OCI-LY1 (cell line): ENCODE data around the gene HDAC11.

Experiments used
- H2AFZ ChIP-seq: fragments of 200-600 bp; sonication (generic), shearing (Covaris generic); 2 replicates; pipeline ENCODE4 v1.6.0; 2014; ENCODE audit warnings: antibody characterized with exemption, mild to moderate bottlenecking, low read length
- H3F3A ChIP-seq: fragments of 200-600 bp; sonication (generic), shearing (Covaris generic); 2 replicates; pipeline ENCODE4 v1.6.0; 2014; ENCODE audit warnings: mild to moderate bottlenecking, antibody characterized with exemption, low read length, moderate library complexity; ENCODE audit not compliant: insufficient read depth
- H3K27ac ChIP-seq: fragments of 200-600 bp; sonication (generic); 2 replicates; pipeline ENCODE4 v1.5.1; 2014; ENCODE audit warnings: low read length, mixed run types, mild to moderate bottlenecking, low read depth; ENCODE audit not compliant: poor library complexity, severe bottlenecking
- H3K27me3 ChIP-seq: fragments of 200-600 bp; sonication (generic); 2 replicates; pipeline ENCODE4 v1.6.0; 2014; ENCODE audit warnings: antibody characterized with exemption, mild to moderate bottlenecking, low read length, moderate library complexity; ENCODE audit not compliant: insufficient read depth
- H3K36me3 ChIP-seq: fragments of 200-600 bp; sonication (generic); 2 replicates; pipeline ENCODE4 v1.6.1; 2014; ENCODE audit warnings: mild to moderate bottlenecking, antibody characterized with exemption, low read length, moderate library complexity, mixed read lengths; ENCODE audit not compliant: insufficient read depth
- H3K4me1 ChIP-seq: fragments of 200-600 bp; sonication (generic); 2 replicates; pipeline ENCODE4 v1.5.1; 2014; ENCODE audit warnings: mild to moderate bottlenecking, low read length, moderate library complexity; ENCODE audit not compliant: insufficient read depth, severe bottlenecking
- H3K4me2 ChIP-seq: fragments of 200-600 bp; sonication (generic), shearing (Covaris generic); 2 replicates; pipeline ENCODE4 v1.6.1; 2014; ENCODE audit warnings: low read length
- H3K4me3 ChIP-seq: fragments of 200-600 bp; sonication (generic); 2 replicates; pipeline ENCODE4 v1.5.1; 2014; ENCODE audit warnings: low read length, low read depth, mild to moderate bottlenecking, mixed read lengths; ENCODE audit not compliant: poor library complexity, severe bottlenecking
- H3K79me2 ChIP-seq: fragments of 200-600 bp; shearing (Covaris generic); 2 replicates; pipeline ENCODE4 v1.6.1; 2016; ENCODE audit warnings: mixed run types, low read length, mixed read lengths; ENCODE audit not compliant: insufficient read depth
- H3K9ac ChIP-seq: fragments of 200-600 bp; sonication (generic), shearing (Covaris generic); 2 replicates; pipeline ENCODE4 v1.6.1; 2014; ENCODE audit warnings: mild to moderate bottlenecking, low read length, mixed read lengths
- H3K9me2 ChIP-seq: fragments of 200-600 bp; sonication (generic), shearing (Covaris generic); 2 replicates; pipeline ENCODE4 v1.6.1; 2014; ENCODE audit warnings: low read depth, mild to moderate bottlenecking, low read length, mixed read lengths
- H3K9me3 ChIP-seq: fragments of 200-600 bp; shearing (Covaris generic); 2 replicates; pipeline ENCODE4 v1.6.1; 2014; ENCODE audit warnings: low read length, mixed read lengths
- H4K20me1 ChIP-seq: fragments of 200-600 bp; sonication (generic), shearing (Covaris generic); 2 replicates; pipeline ENCODE4 v1.6.0; 2016; ENCODE audit warnings: mild to moderate bottlenecking, low read length; ENCODE audit not compliant: insufficient read depth
- EZH2 ChIP-seq: fragments of 200-600 bp; sonication (generic), shearing (Covaris generic); IDR thresholded peaks from 2 replicates; pipeline ENCODE4 v1.8.0; 2017; ENCODE audit warnings: borderline replicate concordance, mixed run types, mild to moderate bottlenecking, antibody characterized with exemption, low read length, moderate library complexity, mixed read lengths
- TF ChIP-seq, protein P1 (sequence below): fragments of 200-600 bp; sonication (generic), shearing (Covaris generic); IDR thresholded peaks from 2 replicates; pipeline ENCODE4 v1.5.1; 2017; ENCODE audit warnings: mild to moderate bottlenecking, antibody characterized with exemption, low read length, moderate library complexity, mixed read lengths

The HDAC11 gene

GRCh38 chr3:13547591-13548371, 67.7 kb downstream of the HDAC11 start:
- Histone ChIP-seq H3K36me3 (no peaks in the 10 kb centered on the region), H3K4me1 (no peaks in the 10 kb centered on the region), H3K9me2 (no peaks in the 10 kb centered on the region), H3K9ac (no peak overlapping the region), H2AFZ (no peak overlapping the region), H3K9me3 (no peaks in the 10 kb centered on the region), H3K27ac (no peak overlapping the region), H4K20me1 (no peaks in the 10 kb centered on the region), H3F3A (no peaks in the 10 kb centered on the region), H3K27me3 (0 out of 2 replicates have a peak, but pooled peaks cover 4% of the 10 kb centered on the region), H3K4me3 (no peak overlapping the region), H3K4me2 (no peak overlapping the region), H3K79me2 (no peaks in the 10 kb centered on the region)
- TF ChIP-seq, protein P1, sequence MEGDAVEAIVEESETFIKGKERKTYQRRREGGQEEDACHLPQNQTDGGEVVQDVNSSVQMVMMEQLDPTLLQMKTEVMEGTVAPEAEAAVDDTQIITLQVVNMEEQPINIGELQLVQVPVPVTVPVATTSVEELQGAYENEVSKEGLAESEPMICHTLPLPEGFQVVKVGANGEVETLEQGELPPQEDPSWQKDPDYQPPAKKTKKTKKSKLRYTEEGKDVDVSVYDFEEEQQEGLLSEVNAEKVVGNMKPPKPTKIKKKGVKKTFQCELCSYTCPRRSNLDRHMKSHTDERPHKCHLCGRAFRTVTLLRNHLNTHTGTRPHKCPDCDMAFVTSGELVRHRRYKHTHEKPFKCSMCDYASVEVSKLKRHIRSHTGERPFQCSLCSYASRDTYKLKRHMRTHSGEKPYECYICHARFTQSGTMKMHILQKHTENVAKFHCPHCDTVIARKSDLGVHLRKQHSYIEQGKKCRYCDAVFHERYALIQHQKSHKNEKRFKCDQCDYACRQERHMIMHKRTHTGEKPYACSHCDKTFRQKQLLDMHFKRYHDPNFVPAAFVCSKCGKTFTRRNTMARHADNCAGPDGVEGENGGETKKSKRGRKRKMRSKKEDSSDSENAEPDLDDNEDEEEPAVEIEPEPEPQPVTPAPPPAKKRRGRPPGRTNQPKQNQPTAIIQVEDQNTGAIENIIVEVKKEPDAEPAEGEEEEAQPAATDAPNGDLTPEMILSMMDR = no peak
- TF ChIP-seq EZH2 = no peak

DNA sequence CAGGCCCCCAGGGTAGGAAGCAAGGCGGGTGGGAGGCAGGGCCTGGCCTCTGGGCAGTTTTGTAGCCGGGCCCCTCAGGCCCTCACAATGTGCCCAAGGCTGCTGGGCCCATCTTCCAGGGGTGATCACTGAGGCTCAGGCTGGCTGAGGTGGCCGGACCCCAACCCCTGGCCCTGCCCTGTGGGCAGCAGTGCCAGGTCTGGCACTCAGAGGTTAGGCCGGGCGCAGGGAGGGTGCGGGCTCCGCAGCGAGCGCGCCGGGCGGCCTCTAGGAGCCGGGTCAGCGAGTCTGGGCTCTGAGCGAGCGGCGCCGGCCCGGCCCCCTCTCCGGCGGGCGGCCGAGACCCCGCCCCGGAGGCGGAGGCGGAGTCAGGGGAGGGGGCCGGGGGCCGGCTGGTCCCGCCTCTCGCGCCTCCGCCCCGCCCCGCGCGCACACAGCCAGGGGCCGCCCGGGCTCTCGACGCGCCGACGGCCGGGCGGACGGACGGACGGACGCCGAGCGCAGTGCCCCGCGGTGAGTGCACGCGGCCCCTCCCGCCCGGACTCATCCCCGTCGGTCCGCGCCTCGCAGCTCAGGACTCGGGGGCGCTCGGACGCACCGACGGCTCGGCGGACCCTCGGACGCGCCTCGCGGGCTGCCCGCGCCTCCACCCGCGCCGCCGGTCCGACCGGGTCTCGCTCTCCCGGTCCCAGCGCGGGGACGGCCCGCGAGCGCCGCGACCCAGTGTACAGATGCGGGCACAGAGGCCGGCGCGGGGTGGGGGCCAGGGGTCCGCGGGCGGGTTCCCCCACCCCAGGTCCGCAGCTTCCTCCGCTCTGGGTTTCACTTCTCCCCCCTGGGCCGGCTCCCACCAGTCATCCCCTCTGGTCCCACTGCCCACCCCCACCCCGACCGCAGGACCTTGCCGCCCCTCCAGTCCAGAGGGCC, 68.9 kb downstream of the HDAC11 start, which contains the start of gene FBLN2:
Gene FBLN2 (plus strand): TSS at position 430 of the 927 bp plus-strand sequence. CDS start 21,231 bp downstream, outside the sequence.
- Histone ChIP-seq H4K20me1 (no peaks in the 10 kb centered on the region), H3K79me2 (no peaks in the 10 kb centered on the region), H3K9me3 (no peaks in the 10 kb centered on the region), H3K9ac (no peak within 1 kb of the TSS), H3K9me2 (no peaks in the 10 kb centered on the region), H3F3A (no peaks in the 10 kb centered on the region), H3K27ac (no peak within 1 kb of the TSS), H3K27me3 (0 out of 2 replicates have a peak, but pooled peaks cover 4% of the 10 kb centered on the region), H3K4me1 (no peaks in the 10 kb centered on the region), H3K36me3 (no peaks in the 10 kb centered on the region), H3K4me3 (no peak within 1 kb of the TSS), H3K4me2 (no peak within 1 kb of the TSS), H2AFZ (no peak within 1 kb of the TSS)
- TF ChIP-seq, protein P1 = no peak
- no peak for TF ChIP-seq EZH2

GRCh38 chr3:13549623-13550422, 69.7 kb downstream of the HDAC11 start:
- Histone ChIP-seq H3K79me2 (no peaks in the 10 kb centered on the region), H3K4me3 (no peak overlapping the region), H3K4me1 (no peaks in the 10 kb centered on the region), H3K9ac (no peak overlapping the region), H3K9me3 (no peaks in the 10 kb centered on the region), H2AFZ (no peak overlapping the region), H3K27me3 (0 out of 2 replicates have a peak, but pooled peaks cover 4% of the 10 kb centered on the region), H4K20me1 (no peaks in the 10 kb centered on the region), H3K27ac (no peak overlapping the region), H3K36me3 (no peaks in the 10 kb centered on the region), H3F3A (no peaks in the 10 kb centered on the region), H3K4me2 (no peak overlapping the region), H3K9me2 (no peaks in the 10 kb centered on the region)
- TF ChIP-seq, protein P1 = no peak
- no peak for TF ChIP-seq EZH2
